Smooth muscle cell of the brain vasculature (primary cell): ENCODE data around the gene SCTR.

ENCODE experiments used
- DNase-seq: peaks from one replicate; pipeline ENCODE4 v3.0.0-alpha.2; 2012; ENCODE audit warnings: low read depth, low spot score

SCTR gene

DNA sequence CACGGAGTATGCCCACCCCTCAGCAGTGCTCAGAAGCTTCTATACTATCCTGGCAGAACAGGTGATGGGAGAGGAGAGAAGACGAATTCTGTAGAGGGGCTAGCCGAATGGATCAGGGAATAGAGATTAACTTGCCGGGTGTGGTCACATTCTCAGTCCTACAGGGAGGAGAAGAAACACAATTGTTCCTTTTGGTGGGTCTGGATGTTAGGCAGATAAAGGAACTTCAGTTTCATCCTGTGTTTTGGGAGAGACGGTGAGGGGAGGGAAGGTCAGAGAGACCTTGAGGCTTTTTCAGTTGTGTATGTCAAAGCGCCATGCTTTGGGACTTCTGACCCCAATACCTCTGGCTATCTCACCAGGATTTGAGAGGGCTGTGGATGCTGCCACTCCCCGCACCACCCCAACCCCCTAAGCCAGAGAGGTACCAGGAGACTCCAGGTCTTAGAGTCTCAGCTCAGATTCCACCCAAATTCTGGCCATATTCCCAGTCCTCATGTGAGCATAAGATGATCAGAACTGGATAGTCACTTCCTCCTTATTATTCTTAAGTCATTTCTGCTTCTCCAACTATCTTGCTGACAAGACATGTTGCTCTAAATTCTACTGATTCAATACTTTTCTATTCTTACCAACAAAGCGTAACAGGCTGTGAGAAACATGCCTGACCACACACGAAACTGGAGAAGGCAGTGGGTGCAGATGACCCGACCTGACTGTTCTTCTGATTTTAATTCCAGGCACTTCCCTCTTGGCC, 94.9 kb downstream of the SCTR start:
- no peak for DNase-seq

DNA sequence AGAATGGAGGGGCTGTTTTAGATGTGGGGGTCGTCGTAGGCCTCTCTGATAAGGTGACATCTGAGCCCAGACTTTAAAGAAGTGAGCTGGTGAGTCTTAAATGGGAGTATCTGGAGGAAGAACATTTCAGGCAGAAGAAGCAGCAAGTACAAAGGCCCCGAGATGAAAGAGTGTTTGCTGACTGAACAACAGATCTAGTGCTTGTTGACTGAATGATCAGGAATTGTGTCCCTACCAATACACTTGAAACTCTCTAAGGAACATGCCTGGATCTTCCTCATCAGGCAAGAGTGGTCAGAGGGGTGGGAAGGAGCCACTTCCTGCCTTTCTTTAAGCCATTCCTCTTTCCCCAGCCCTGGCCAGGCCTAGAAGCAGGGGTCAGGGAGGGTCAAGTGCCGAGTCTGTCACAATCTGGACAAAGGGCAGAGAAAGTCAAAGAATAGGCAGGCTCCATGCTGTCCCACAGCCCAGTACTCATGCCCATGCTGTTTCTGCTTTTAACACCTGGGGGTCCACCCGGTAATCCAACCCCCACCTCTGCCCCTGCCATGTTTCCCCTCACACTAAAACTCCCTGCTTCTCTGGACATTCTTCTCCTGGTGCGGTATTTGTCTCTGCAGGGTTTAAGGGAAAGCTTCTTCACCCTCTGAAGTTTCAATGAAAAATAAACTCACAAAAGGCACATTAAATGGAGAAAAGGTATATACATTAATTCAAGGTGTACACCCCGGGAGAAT, 95.6 kb downstream of the SCTR start:
- no peak for DNase-seq

DNA sequence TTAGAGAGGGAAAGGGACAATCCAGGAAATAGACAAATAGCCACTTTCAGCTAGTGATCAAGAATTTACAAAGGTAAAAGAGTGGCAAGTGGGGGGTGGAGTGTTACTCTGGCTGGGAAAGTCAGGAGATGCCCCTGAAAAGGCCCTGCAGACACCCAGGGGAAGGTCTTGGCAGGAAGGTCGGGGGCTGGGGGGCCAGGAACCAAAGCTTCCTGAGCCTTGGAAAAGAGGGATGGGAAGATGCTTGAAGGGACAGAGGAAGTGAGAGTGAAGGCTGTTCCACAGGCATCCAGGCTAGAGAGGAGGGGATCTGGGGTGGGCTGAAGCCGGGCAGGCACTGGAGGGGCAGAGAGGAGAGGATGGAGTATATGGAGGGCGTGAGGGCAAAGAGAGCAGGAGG, 96.5 kb downstream of the SCTR start:
- no peak for DNase-seq

DNA sequence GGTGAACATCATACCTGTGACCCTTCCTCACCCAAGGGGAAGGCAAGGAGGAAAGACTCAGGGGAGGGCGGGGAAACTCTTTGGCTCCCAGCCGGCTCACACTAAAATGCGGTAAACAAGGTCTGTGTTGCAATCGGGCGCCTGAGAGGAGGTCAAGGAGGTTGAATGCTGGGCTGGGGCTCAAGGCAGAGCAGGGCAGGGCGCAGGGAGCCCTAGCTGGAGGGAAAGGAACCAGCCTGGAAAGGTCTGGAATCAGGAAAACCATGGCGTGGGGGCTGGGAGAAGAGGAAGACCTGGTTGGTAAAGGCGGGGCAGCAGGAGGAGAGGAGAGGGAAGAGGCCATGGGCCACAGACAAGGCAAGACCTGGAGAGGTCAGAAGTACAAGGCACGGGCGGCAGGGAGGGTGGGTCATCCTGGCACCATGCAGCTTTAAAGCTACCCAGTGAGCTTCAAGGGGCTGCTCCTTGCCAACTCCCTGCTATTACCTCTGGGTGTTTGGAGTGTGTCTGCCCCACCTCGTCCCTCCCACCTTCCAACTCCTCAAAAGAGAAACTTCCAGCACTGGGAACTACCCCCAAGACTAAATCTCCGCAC, 97.4 kb downstream of the SCTR start:
- DNase-seq = no peak

DNA sequence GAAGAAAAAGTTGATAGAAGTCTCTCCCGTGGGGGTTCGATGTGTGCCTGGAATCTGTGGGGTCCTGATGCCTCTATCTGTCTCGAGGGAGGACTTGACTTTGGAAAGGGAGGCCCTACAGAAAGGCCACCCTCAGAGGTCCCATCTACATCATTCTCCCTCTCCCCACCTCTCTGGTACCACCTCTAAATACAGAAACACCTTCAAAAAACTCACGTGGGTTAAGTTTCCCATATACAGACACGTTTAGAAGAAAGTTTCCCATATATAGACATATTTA, 97.9 kb downstream of the SCTR start:
- no peak for DNase-seq

DNA sequence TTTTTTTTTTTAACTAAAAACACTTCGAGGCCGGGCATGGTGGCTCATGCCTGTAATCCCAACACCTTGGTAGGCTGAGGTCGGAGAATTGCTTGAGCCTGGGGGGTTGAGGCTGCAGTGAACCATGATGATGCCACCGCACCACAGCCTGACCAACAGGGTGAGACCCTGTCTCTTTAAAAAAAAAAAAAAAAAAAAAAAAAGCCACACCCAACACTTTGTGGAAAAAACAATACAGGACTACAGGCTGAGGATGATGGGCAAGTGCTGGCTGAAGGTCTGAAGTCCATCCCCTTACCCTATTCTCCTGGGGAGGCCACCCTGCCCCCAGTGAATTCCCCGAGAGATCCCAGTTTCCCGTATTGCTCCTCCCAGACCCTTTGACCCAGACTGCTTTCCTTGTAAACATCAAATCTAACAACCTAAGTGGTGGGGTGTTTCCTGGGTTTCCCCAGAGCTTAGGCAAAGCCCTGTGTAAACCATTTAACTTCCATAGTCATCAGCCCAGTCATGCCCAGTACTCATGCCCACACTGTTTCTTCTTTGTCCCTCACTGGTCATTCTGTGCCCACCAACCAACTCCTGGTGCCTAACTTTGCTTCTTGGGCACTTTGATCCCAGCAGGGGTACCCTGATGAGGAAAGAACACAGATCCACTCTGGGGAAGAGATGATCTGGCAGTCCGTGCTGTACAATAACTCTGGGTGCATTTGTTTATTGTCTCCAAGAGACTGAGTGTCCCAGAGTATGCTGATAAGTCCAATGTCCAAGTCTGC, 98.5 kb downstream of the SCTR start:
- DNase-seq = no peak

DNA sequence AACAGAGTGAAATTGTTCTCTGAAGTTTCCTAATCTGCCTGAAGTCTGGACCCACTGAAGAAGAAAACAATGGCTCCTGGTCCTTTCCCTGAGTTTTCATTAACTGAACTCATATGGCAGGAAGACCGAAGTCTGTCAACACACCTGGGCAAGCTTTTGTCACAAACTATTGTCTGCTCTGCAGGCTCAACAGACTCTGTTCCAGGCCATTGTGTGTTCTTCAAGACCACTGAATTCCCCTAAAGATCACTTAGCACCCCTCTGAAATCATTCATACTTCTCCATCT, 99.2 kb downstream of the SCTR start:
- no peak for DNase-seq

DNA sequence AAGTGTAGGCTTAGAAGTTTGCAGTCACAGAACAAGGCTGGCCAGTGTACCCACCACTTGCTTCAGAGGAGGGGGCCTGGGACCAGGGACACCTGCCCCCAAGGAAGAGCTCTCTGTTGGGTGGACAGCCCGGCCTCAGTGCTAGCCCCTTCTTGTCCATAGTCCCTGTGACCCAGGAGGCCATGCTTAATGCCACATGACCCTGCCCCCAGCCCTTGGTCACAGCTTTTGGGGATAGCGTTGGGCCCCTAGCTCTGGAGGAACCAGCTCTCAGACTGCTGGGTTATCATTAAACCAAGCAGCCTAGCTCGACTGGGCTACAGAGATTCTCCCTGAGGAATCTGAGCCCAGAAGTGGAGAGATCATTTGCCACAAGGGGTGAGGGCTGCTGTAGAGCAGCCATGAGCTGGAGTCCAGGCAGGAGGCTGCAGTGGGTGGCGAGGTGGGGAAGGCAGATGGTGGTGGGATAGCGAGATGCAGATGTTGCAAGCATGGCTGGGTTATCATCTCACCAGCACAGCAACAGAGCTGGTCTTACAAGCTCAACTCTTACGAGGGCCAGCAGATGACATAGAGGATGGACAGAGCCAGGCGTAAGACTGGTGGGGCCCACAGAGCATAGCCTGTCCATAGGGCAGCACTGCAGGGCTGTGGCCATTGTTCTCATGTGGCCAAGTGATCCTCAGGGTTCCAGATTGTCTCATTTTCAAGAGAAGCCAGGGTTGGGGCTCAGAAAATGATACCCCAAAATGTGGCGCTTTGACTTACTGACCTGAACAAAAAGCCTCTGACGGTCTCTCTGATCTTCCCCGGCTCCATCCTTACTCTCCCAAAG, 99.8 kb downstream of the SCTR start:
- no peak for DNase-seq

DNA sequence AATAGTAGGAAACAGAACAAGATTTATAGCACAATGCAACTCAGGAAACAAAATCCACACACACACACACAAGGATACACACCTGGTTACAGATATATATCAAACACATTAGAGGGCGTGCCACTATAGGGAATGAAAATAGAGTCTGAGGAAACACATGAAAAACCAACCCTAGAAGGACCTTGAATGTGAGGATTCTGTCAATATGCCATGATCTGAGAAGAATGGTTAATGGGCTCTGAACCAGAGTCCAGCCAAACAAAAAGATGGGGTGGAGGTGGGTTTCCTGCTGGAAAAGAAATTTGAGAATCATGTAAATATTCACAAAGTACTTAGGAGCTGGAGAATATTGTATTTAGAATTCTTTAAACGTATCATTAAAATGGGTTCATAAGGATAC, 100.5 kb downstream of the SCTR start:
- DNase-seq = no peak

DNA sequence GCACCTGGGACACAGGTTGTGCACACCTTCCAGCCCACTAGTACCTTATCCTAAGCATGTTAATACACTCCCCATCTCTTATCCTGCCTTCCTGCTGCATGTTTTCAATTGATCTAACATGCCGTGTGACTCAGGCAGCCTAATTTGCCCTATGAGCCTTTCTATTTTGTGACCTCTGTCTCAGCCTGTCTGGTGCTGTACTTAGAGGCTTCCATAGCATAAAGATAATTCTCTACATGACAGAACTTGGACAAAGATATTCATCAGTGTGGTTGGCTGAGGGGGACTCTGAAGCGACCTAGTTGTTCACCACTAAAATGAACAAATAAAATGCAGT, 101.2 kb downstream of the SCTR start:
- no peak for DNase-seq

DNA sequence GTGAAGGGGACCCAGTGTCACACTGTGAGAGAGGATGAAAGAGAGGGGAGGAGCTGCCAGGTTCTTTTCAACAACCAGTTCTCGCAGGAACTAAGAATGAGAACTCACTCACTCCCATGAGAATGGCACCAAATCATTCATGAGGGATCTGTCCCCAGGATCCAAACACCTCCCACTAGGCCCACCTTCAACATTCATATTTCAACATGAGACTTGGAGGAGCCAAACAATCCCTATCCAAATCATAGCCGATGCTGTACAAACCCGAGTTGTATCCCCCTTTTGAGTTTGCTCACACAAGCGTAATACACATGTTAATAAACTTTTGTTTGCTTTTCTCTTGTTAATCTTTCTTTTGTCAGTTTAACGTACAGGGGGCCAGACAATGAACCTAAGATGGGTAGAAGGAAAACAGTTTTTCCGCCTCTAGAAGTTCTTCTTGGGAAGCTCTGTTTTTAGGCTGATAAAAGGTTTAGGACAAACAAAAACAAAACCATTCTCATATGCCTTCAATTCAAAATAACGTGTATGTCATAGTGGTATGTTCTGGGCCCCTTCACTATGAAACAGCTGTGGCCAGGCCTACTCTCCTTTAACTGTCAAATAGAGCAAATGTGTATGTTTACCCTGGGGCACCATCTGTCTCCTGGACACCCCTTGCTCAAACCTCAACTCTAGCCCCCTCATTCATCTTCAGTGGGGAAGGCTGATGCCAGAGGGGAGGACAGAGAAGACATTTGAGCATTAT, 101.7 kb downstream of the SCTR start:
- DNase-seq = no peak

DNA sequence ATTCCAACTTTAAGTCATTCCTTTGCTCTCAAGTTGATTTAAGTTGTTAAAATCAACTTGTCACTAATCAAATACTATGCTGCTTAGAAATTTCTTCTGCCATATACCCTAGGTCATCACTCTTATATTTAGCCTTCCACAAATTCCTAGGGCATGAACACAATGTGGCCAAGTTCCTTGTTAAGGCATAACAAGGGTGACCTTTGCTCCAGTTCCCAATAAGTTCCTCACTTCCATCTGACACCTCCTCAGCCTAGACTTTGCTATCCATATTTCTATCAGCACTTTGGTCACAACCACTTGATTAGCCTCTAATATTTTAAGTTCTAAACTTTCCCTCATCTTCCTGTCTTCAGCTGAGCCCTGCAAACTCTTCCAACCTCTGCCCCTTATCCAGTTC, 102.5 kb downstream of the SCTR start:
- DNase-seq = no peak

DNA sequence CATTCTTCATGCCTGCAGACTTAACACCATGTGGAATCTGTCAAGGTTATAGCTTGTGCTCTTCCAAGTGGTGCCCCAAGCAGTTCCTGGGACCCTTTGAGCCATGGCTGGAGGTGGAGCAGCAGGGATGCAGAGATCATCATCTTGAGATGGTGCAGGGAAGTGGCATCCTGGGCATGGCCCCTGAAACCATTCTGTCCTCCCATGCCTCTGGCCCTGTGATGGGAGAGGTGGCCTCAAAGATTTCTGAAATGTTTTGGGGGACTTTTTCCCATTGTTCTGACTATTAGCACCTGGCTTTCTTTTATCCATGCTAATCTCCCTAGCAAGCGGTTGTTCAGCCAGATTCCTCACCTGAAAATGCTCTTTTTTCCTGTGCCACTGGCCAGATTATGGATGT, 103.0 kb downstream of the SCTR start:
- no peak for DNase-seq

DNA sequence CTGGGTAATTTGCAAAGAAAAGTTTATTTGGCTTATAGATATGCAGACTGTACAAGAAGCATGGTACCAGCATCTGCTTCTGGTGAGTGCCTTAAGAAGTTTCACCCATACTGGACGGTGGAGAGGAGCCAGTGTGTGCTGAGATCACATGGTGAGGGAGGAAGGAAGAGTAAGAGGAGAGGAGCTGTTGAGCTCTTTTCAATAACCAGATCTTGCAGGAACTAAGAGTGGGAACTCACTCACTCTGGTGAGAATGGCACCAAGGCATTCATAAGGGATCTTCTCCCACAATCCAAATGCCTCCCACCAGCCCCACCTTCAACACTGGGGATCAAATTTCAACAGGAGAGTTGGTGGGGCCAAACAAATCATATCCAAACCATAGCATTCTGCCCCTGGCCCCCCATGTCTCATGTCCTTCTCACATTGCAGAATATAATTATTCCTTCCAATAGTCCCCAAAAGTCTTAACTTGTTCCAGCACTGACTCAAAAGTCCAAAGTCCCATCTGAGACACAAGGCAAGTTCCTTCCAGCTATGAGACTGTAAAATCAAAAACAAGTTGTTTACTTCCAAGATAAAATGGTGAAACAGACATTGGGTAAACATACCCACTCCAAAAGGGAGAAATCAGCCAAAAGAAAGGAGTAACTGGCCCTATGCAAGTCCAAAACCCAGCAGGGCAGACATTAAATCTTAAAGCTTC, 104.3 kb downstream of the SCTR start:
- DNase-seq = no peak

DNA sequence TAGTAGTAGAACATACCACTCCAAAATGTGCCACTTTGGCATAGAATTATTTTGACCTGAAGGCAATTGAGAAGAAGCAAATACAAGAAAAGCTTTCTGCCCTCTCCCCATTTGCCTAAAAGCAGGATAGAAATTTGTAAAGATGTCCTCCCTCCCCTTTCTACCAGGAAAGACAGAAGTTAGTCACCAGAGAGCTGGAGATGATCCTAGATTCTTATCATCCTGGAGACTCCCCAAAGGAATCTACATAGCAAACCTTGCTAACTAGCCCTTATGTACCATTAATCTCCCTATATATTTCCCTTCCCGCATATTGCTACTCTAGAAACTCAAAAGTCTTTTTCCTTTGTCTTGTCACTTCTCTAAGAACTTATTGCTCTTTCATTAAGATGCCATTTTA, 105.2 kb downstream of the SCTR start:
- no peak for DNase-seq

DNA sequence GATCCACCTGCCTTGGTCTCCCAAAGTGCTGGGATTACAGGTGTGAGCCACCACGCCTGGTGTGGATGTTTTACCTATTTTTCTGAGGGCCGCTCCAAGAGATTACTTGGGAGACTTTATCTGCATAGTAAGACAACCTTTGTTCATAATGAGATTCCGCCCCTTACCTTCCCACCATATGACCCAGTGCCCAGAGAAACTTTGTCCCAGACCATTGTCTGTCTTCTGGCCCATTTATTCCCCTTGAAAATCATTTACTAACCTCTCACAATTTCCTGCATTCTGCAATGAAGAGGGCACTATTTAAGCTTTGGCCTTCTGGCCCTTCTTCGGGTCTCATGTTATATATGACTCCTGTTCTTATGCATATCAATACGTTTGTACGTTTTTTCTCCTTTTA, 106.4 kb downstream of the SCTR start:
- DNase-seq = no peak

DNA sequence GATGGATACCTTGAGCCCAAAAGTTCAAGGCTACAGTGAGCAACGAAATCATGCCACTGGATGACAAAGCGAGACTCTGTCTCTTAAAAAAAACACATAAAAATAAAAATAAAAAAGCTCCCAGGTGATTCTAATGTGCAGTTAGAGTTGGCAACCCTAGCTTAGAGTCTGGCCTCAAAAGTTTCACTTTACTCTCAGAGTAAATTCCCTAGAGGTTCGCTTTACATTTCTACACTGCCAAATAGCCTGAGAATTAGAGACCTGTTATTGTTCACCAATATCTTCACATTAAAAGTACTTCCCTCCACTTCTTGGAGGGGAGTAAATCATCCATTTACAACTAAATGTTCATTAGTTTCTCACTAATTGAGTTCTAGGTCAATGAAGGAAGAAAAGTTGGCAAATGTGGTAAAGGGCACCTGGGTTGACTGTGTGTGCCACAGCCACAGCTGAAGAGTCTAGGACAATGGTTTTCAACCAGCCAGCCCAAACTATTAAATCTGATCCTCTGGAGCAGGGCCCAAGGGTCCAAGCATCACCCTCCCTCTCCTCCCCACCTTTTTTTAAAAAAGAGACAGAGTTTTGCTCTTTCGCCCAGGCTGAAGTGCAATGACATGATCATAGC, 107.9 kb downstream of the SCTR start:
- DNase-seq = no peak

DNA sequence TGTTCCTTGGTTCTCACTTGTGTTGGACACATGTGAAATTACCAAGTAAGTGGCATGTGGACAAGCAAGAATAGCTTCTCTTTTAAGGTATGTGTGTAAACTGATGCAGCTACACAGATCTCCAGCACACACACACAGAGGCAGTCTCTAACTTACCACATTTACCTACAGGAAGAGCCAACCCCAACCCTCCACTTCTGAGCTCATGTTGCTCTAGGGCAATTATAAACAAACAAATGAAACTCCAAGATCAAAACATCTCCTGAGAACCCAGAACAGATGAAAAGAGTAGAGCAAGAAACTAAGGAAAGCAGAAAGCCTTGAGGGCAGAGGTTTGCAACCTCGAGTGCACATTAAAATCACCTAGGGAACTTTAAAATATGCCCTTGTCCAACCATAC, 108.7 kb downstream of the SCTR start:
- DNase-seq = no peak

DNA sequence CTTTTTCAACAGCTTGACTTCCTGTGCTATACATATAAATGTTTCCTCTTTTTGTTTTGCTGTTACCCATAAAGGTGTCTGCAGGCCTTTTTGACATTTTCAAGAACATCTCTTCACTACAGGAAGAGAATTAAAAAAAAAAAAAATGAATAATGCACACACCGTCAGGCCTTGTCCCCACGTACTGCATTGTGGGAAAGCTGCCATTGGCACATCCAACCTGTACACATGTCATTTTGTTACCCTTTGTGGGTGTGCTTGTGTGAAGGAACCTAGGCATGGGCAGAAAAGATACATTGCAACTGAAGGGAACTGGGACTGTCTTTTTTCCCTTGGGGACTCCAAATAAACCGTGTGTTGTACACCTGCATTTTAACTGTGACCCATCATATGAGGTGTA, 109.4 kb downstream of the SCTR start:
- DNase-seq = no peak

DNA sequence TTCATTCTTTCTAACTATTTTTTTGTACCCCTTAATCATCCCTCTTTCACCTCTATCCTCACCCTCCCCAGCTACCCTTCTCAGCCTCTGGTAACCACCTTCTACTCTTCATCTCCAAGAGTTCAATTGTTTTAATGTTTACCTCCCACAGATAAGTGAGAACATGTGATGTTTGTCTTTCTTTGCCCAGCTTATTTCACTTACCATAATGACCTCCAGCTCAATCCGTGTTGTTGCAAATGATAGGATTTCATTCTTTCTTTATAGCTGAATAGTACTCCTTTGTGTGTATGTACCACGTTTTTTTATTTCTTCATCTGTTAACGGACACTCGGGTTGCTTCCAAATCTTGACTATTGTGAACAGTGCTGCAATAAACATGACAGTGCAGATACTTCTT, 114.8 kb downstream of the SCTR start:
- no peak for DNase-seq
